ENCODE data around the gene XCL2.

Gene XCL2

GRCh38 chr1:168513656-168514404 is 30.0 kb downstream of the XCL2 start:
- DNase-seq (ENCODE audit: low read depth), result no peak

- DNase-seq (ENCODE audit: low read depth), result no peak
These were observed 30.8 kb downstream of the XCL2 start for GRCh38 chr1:168512864-168513595.

- DNase-seq (ENCODE audit: low read depth), result no peak
These were observed 33.7 kb downstream of the XCL2 start for GRCh38 chr1:168509875-168510791.

DNA sequence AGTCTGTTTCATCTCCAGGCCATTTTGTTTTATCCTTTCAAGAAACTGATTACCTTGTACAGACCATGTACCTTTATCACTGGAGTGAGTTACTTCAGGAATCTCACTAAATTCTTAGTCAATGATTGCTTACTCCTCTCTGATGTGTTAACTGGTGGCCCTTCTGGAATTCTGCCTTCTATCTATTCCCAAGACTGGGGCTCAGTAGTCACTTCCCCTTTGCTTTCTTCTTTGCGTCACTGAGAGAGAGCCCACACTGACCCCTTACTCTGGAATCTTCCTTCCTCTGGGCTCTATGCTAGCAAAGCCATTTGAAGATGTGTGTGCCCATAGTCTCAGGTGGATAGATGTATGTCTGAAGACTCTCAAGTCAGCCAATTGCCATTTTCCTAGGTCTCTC is 34.6 kb downstream of the XCL2 start:
- DNase-seq (ENCODE audit: low read depth), result no peak

DNA sequence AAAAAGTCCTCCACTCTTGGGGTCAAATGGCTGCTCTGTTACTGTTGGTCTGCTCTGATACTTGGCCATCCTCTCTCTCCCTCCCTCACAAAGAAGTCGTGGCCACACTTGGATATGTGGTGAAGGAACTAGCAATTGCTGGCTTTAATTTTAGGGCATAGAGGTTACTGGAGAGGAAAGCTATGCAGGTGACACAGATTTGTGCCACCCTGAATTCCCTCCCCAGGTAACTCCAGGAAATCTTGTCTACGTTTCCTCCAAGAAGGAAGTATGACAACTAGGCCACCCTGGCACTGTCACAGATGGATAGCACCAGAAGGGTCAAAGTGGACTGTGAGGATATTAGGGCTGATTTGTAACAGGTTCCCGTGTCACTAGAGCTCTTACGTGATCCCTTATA is 36.0 kb downstream of the XCL2 start:
- no peak for DNase-seq (ENCODE audit: low read depth)

GRCh38 chr1:168507231-168507630 is 36.6 kb downstream of the XCL2 start:
- DNase-seq (ENCODE audit: low read depth), result no peak

GRCh38 chr1:168506204-168506819 is 37.5 kb downstream of the XCL2 start:
- peak; percentile 67 for DNase-seq (ENCODE audit: low read depth)

DNA sequence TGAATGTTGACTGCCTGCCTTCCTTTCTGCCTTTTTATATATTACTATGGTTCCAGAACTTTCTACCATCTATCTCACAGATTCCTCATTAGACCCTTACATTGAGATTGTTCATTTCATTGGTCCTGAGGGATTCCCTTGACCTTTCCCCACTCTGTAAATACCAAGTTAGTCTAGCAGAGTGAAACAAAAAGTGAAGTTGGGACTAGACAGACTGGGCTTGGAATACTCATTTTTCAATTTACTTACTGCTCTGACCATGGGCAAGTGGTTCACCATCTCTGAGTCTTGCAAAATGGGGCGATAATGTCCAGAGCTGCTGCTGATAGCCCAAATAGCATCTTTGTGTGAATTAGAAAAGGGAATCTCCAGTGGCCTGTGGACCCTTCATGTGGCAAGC is 38.8 kb downstream of the XCL2 start:
- DNase-seq (ENCODE audit: low read depth), result no peak

DNA sequence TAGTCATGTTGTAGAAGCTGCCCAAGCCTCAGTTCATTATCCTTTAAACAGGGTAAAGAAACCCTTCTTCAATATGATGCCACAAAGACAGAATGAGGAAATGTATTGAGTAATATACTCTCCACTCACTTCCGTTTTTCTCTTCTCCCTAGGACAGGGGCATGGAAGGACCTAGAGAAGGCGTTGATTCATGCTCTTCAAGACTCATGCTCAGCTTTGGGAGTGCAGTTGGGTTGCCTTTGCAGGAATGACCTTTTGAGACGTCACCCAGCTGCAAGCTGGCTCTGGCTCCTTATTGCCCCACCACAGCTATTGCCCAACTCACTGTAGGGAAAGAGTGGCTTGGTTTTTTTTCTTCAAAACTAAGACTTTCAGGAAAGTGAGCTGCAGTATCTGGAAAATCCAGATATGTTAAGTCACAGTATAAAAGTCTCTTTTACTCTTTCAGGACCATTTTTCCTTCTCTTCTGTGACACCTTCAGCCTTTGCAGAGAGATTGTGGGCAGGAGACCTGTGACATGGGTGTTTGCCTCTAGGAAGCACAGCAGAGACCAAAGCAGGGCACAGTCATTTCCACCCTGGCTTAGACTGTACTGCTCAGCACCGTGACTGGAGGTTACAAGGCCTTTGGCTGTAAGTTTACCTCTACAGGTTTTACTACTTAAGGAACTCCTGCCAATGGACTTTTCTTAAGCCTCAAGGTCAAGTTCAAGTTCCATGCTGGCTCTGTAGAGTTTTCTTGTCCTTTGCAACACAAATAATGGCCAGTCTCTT is 39.5 kb downstream of the XCL2 start:
- DNase-seq (ENCODE audit: low read depth), result peak; percentile 36

GRCh38 chr1:168499688-168500049 is 44.1 kb downstream of the XCL2 start:
- peak; percentile 33 for DNase-seq (ENCODE audit: low read depth)

GRCh38 chr1:168498956-168499687 is 44.7 kb downstream of the XCL2 start:
- no peak for DNase-seq (ENCODE audit: low read depth)

DNA sequence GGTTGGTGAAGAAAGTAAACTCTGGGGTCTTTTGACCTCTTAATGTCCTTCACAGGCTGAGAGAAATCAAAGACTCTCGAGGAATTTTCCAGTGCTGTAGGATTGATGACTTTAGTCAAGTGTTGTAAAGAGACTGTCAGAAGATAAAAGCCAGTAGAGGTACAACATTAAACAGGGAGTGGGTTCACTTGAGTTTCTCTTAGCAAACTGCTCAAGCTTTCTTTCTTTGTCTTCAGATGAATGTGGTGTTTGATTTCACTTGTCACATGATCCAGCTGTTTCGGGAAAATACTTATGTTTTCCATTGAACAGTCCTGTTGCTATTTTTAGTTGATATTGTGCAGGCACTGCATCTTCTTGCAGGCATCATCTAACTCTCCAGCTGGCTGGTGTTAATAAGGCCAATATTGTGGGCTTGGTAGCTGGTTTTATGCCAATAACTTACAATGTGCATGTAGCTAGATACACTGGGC is 45.6 kb downstream of the XCL2 start:
- peak; percentile 51 for DNase-seq (ENCODE audit: low read depth)

- DNase-seq (ENCODE audit: low read depth), result peak; percentile 48
These were observed 46.3 kb downstream of the XCL2 start for GRCh38 chr1:168497376-168497950.

DNA sequence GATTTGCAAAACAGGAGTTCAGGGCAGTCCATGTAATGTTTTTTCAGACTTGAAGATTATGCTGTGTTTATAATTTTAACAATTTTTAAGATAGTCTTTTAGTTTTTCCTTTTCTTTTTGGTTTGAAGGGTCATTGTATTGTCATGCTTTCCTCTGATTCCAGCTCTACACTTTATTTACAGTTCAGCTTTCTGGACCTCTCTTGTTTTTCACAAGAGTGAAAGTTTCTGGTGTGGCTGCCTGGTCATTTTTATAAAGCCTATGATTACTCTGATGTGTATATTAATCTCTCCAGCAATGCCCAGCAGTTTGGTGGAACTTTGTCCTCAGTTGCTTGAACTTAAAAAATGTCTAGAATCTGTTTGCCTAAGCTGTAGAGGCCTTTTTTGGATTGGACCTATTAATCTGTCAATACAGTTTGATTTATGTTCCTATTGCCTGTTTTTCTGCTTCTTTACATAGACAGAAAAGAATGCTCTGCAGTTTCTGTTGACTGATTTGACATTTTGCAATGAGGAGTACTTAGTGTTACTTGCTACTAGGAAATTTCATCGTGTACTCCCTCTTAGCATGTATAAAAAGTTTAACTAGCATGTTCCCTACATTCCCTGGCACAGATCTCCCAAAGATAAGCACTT is 52.2 kb downstream of the XCL2 start:
- DNase-seq (ENCODE audit: low read depth), result no peak

All from iris pigment epithelial cell (primary cell).